ENCODE data around the gene ZNF80. TPM values are rescaled to one million over a fixed set of nuclear protein-coding genes. Genes with fewer than 3 reads are reported as not detected.

ZNF80 gene
- total and polyA plus RNA-seq, 2 donors (not counting 1 experiment from before 2014, with no cell fraction given), result not detected

DNA sequence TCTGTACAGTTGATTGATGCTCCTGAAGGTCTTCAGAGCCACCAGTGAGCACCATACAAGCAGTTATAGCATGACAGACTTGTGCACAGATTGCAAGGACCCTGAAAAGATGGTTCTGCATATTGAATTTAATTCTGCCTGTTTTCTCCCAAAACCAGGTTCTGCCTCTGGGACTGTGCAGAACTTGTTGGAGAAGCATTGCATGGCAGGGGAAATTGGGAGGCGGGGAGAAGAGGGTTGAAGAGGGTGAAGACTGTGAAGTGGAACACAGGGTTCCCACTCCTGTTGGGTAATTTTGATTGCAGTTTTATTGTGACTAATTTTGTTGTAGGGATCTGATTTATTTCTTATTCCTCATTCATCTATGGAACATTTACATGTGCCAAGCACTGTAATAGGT lies 10.3 kb downstream of the ZNF80 start:
- Histone ChIP-seq H3K4me2 (ENCODE audit: extremely low read depth, insufficient read depth, low read length) (no peak overlapping the region), H3K79me2 (ENCODE audit: control insufficient read depth, insufficient read depth, low read length) (no peaks in the 10 kb centered on the region), H2AFZ (ENCODE audit: low read length) (no peak overlapping the region), H3K4me3 (replicated peaks in 1 of 4; ENCODE audit: control extremely low read depth in 1 of 4, insufficient read depth in 1 of 4, low read depth in 3 of 4, low read length in 4 of 4) (no peak overlapping the region), H3K36me3 (ENCODE audit: control insufficient read depth, insufficient read depth, low read length) (no peaks in the 10 kb centered on the region), H3K9me3 (ENCODE audit: control insufficient read depth, insufficient read depth, low read depth, low read length) (no peaks in the 10 kb centered on the region), H3K9ac (ENCODE audit: insufficient read depth, low read length) (no peak overlapping the region), H3K4me1 (ENCODE audit: control insufficient read depth, extremely low read depth, insufficient read depth, low read length) (no peaks in the 10 kb centered on the region), H3K27me3 (ENCODE audit: control insufficient read depth, insufficient read depth, low read length) (no peaks in the 10 kb centered on the region), H4K20me1 (ENCODE audit: control insufficient read depth, extremely low read depth, insufficient read depth, low read length) (no peaks in the 10 kb centered on the region), H3K27ac (ENCODE audit: insufficient read depth, low read length) (no peak overlapping the region)
- DNase-seq (ENCODE audit: low read depth in 2 of 2), result no peak
- TF ChIP-seq, protein P1, sequence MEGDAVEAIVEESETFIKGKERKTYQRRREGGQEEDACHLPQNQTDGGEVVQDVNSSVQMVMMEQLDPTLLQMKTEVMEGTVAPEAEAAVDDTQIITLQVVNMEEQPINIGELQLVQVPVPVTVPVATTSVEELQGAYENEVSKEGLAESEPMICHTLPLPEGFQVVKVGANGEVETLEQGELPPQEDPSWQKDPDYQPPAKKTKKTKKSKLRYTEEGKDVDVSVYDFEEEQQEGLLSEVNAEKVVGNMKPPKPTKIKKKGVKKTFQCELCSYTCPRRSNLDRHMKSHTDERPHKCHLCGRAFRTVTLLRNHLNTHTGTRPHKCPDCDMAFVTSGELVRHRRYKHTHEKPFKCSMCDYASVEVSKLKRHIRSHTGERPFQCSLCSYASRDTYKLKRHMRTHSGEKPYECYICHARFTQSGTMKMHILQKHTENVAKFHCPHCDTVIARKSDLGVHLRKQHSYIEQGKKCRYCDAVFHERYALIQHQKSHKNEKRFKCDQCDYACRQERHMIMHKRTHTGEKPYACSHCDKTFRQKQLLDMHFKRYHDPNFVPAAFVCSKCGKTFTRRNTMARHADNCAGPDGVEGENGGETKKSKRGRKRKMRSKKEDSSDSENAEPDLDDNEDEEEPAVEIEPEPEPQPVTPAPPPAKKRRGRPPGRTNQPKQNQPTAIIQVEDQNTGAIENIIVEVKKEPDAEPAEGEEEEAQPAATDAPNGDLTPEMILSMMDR (conservative IDR thresholded peaks at IDR 0.05 in 1 of 2, IDR thresholded peaks at IDR 0.05 in 1 of 2; ENCODE audit: low read depth in 1 of 2, low read length in 2 of 2), result no peak
- TF ChIP-seq EZH2 (IDR thresholded peaks at IDR 0.05; ENCODE audit: low read length, missing control alignments), result no peak

DNA sequence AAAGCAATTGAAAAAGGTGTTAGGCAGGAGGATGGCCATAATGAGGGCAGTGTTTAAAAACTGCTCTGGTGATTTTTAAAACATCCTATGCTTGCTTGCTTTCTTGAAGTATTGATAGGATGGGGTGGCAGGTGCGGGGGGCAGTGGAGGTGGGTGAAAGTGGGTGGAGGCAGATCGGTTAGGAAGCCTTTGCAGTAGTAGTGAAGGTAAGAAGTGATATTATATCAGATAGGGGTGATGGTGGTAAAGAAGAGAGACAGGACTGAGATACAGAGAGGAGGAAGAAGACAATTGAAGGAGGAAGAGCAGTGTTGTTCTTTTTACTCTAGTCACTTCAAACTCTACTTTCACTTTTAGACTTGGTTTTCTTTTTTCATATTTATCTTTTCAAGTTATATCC lies 11.1 kb downstream of the ZNF80 start:
- no peaks in the 10 kb centered on the region for H3K9me3 ChIP-seq (ENCODE audit: control insufficient read depth, insufficient read depth, low read depth, low read length)
- no peaks in the 10 kb centered on the region for H3K27me3 ChIP-seq (ENCODE audit: control insufficient read depth, insufficient read depth, low read length)
- TF ChIP-seq EZH2 (IDR thresholded peaks at IDR 0.05; ENCODE audit: low read length, missing control alignments), result no peak
- TF ChIP-seq, protein P1 (conservative IDR thresholded peaks at IDR 0.05 in 1 of 2, IDR thresholded peaks at IDR 0.05 in 1 of 2; ENCODE audit: low read depth in 1 of 2, low read length in 2 of 2), result no peak
- no peak overlapping the region for H2AFZ ChIP-seq (ENCODE audit: low read length)
- H3K36me3 ChIP-seq (ENCODE audit: control insufficient read depth, insufficient read depth, low read length), result no peaks in the 10 kb centered on the region
- no peaks in the 10 kb centered on the region for H4K20me1 ChIP-seq (ENCODE audit: control insufficient read depth, extremely low read depth, insufficient read depth, low read length)
- no peak overlapping the region for H3K4me3 ChIP-seq (replicated peaks in 1 of 4; ENCODE audit: control extremely low read depth in 1 of 4, insufficient read depth in 1 of 4, low read depth in 3 of 4, low read length in 4 of 4)
- no peaks in the 10 kb centered on the region for H3K4me1 ChIP-seq (ENCODE audit: control insufficient read depth, extremely low read depth, insufficient read depth, low read length)
- no peak overlapping the region for H3K27ac ChIP-seq (ENCODE audit: insufficient read depth, low read length)
- no peak overlapping the region for H3K9ac ChIP-seq (ENCODE audit: insufficient read depth, low read length)
- H3K79me2 ChIP-seq (ENCODE audit: control insufficient read depth, insufficient read depth, low read length), result no peaks in the 10 kb centered on the region
- no peak for DNase-seq (ENCODE audit: low read depth in 2 of 2)
- H3K4me2 ChIP-seq (ENCODE audit: extremely low read depth, insufficient read depth, low read length), result no peak overlapping the region

DNA sequence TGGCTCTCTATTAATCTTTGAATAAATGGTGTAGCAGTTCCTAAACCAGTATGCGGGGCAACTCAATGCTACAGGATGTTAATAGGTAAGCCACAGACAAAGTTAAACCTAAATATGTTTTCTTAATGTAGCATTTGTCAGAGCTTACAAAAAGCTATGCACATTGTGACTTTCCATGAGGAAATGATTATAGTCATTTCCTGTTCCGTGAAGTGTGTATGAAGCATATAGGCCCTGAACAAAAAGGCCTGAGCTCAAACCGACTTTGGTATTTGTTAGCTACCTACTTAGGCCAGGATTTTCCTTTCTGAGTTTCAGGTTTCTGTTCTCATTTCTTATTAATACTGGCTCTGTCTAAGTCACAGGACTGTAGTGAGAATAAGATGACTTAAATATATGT lies 14.2 kb downstream of the ZNF80 start:
- DNase-seq (ENCODE audit: low read depth in 2 of 2), result no peak
- Histone ChIP-seq H3K4me1 (ENCODE audit: control insufficient read depth, extremely low read depth, insufficient read depth, low read length) (no peaks in the 10 kb centered on the region), H3K4me3 (replicated peaks in 1 of 4; ENCODE audit: control extremely low read depth in 1 of 4, insufficient read depth in 1 of 4, low read depth in 3 of 4, low read length in 4 of 4) (no peak overlapping the region), H3K36me3 (ENCODE audit: control insufficient read depth, insufficient read depth, low read length) (no peaks in the 10 kb centered on the region), H3K27ac (ENCODE audit: insufficient read depth, low read length) (no peak overlapping the region), H3K27me3 (ENCODE audit: control insufficient read depth, insufficient read depth, low read length) (no peaks in the 10 kb centered on the region), H3K9me3 (ENCODE audit: control insufficient read depth, insufficient read depth, low read depth, low read length) (no peaks in the 10 kb centered on the region), H3K4me2 (ENCODE audit: extremely low read depth, insufficient read depth, low read length) (no peak overlapping the region), H3K9ac (ENCODE audit: insufficient read depth, low read length) (no peak overlapping the region), H3K79me2 (ENCODE audit: control insufficient read depth, insufficient read depth, low read length) (no peaks in the 10 kb centered on the region), H2AFZ (ENCODE audit: low read length) (no peak overlapping the region), H4K20me1 (ENCODE audit: control insufficient read depth, extremely low read depth, insufficient read depth, low read length) (no peaks in the 10 kb centered on the region)
- no peak for TF ChIP-seq EZH2 (IDR thresholded peaks at IDR 0.05; ENCODE audit: low read length, missing control alignments)
- TF ChIP-seq, protein P1 (conservative IDR thresholded peaks at IDR 0.05 in 1 of 2, IDR thresholded peaks at IDR 0.05 in 1 of 2; ENCODE audit: low read depth in 1 of 2, low read length in 2 of 2), result no peak

Measured in fibroblast of lung (primary cell).